Gastrocnemius medialis (tissue), 4 donors: ENCODE results near the gene IMPA2. TPM values are rescaled to one million over a fixed set of nuclear protein-coding genes. Genes with fewer than 3 reads are reported as not detected.
A peak's percentile ranks its signal among the peaks of the same experiment; 100 is the strongest.

Experiments used
- ATAC-seq, 2 donors: fragments of 150-250 bp; one replicate each; pipeline ENCODE4 v1.9.1; 2016
- DNase-seq, 2 donors: peaks; one replicate each; pipeline ENCODE4 v3.0.0-alpha.2; 2019
- H3K27ac ChIP-seq, 4 donors: fragments of 200-600 bp; sonication (generic); 1 replicate in 1 of 4; 2 replicates in 3 of 4; pipeline ENCODE4 v1.5.1; 2016 to 2018; ENCODE audit warnings: mild to moderate bottlenecking in 2 of 4, moderate library complexity in 1 of 4
- H3K27me3 ChIP-seq, 3 donors: fragments of 200-600 bp; sonication (generic) in 2 of 3; 1 replicate in 1 of 3; 2 replicates in 2 of 3; pipeline versions ENCODE4 v1.5.1 to v1.6.0; 2016 to 2019; ENCODE audit warnings: mild to moderate bottlenecking in 1 of 3, moderate library complexity in 1 of 3
- H3K36me3 ChIP-seq, 2 donors: fragments of 200-600 bp; sonication (generic) in 1 of 2; one replicate each; pipeline ENCODE4 v1.5.1; 2017 to 2018
- H3K4me1 ChIP-seq, 2 donors: fragments of 200-600 bp; sonication (generic) in 1 of 2; one replicate each; pipeline ENCODE4 v1.5.1; 2016 to 2017; ENCODE audit warnings: mild to moderate bottlenecking in 2 of 2
- H3K4me3 ChIP-seq, 4 donors: fragments of 200-600 bp; sonication (generic) in 3 of 4; 1 replicate in 1 of 4; 2 replicates in 3 of 4; pipeline ENCODE4 v1.5.1; 2016 to 2019; ENCODE audit warnings: mild to moderate bottlenecking in 2 of 4
- H3K9me3 ChIP-seq, 3 donors: fragments of 200-600 bp; sonication (generic) in 2 of 3; 1 replicate in 1 of 3; 2 replicates in 2 of 3; pipeline ENCODE4 v1.5.1; 2016 to 2019
- CTCF ChIP-seq, 5 experiments: fragments of 450-650 bp in 3 of 5; fragments of 200-600 bp in 2 of 5; sonication (generic) in 2 of 5; IDR thresholded peaks in 4 of 5; conservative IDR thresholded peaks in 1 of 5; 1 replicate in 4 of 5; 2 replicates in 1 of 5; pipeline ENCODE4 v1.5.1; 2016 to 2019; ENCODE audit warnings: antibody characterized with exemption in 5 of 5, mild to moderate bottlenecking in 3 of 5, moderate library complexity in 3 of 5
- POLR2A ChIP-seq, 2 donors: fragments of 450-650 bp; IDR thresholded peaks; one replicate each; pipeline ENCODE4 v1.6.1; 2017; ENCODE audit warnings: antibody characterized with exemption in 2 of 2, mild to moderate bottlenecking in 2 of 2, moderate library complexity in 2 of 2
- in situ Hi-C, 4 donors: fragments of 200-750 bp; cut with MboI; loops; one replicate each; pipeline versions ENCODE4 v1.15.0 to v1.8.0; 2017; ENCODE audit warnings: low sequenced_read_pairs in 4 of 4
- intact Hi-C: fragments of 100-400 bp; cut with DNase I; formaldehyde crosslinking; loops from one replicate; pipeline ENCODE4 v1.15.1; 2023; ENCODE audit warnings: low total_unique reads
- total RNA-seq, 4 donors: library from RNA; depleted of rRNA; stranded (reverse); fragments of >200 nt; gene quantifications; one replicate each; pipeline versions ENCODE4 v1.1.0 to v1.2.3, GENCODE V29; 2016

IMPA2 gene
- total RNA-seq, 4 donors from 2014 or later = 245 to 391 (median 274) TPM

GRCh38 chr18:11972371-11973174 lies 8.7 kb upstream of the IMPA2 start:
- intact Hi-C loops = no loop called here
- in situ Hi-C loops = no loop called here

GRCh38 chr18:11974741-11975325 lies 6.5 kb upstream of the IMPA2 start:
- no peak for DNase-seq
- TF ChIP-seq POLR2A (IDR thresholded peaks at IDR 0.05) (no peak), CTCF (IDR thresholded peaks at IDR 0.05 in 4 of 5, conservative IDR thresholded peaks at IDR 0.05 in 1 of 5) (no peak)
- in situ Hi-C loops = no loop called here
- no peak overlapping the region for H3K27ac ChIP-seq
- no peaks in the 10 kb centered on the region for H3K36me3 ChIP-seq
- H3K27me3 ChIP-seq = no peaks in the 10 kb centered on the region
- H3K9me3 ChIP-seq = no peaks in the 10 kb centered on the region
- no peak for ATAC-seq
- intact Hi-C loops = no loop called here
- H3K4me1 ChIP-seq = peaks cover 3 to 4% of the 10 kb centered on the region in 2 donors
- no peak overlapping the region for H3K4me3 ChIP-seq

More at GRCh38 chr18:11972371-11973174, 8.7 kb upstream of the IMPA2 start:
- no peaks in the 10 kb centered on the region for H3K4me1 ChIP-seq
- H3K36me3 ChIP-seq = no peaks in the 10 kb centered on the region
- no peak for TF ChIP-seq CTCF (IDR thresholded peaks at IDR 0.05 in 4 of 5, conservative IDR thresholded peaks at IDR 0.05 in 1 of 5)
- TF ChIP-seq POLR2A (IDR thresholded peaks at IDR 0.05) = no peak
- no peaks in the 10 kb centered on the region for H3K9me3 ChIP-seq
- no peak for ATAC-seq
- no peak overlapping the region for H3K4me3 ChIP-seq
- no peak for DNase-seq
- no peaks in the 10 kb centered on the region for H3K27me3 ChIP-seq
- H3K27ac ChIP-seq = no peak overlapping the region

GRCh38 chr18:11975723-11976122 lies 5.6 kb upstream of the IMPA2 start:
- Histone ChIP-seq H3K9me3 (no peaks in the 10 kb centered on the region), H3K27me3 (no peaks in the 10 kb centered on the region), H3K4me3 (no peak overlapping the region), H3K27ac (no peak overlapping the region), H3K36me3 (no peaks in the 10 kb centered on the region), H3K4me1 (peaks cover 6 to 7% of the 10 kb centered on the region in 2 donors)
- DNase-seq = no peak
- TF ChIP-seq POLR2A (IDR thresholded peaks at IDR 0.05) = no peak
- TF ChIP-seq CTCF (IDR thresholded peaks at IDR 0.05 in 4 of 5, conservative IDR thresholded peaks at IDR 0.05 in 1 of 5) = no peak
- intact Hi-C loops (no loop called here), in situ Hi-C loops (no loop called here)
- no peak for ATAC-seq

GRCh38 chr18:11976315-11977152 lies 4.8 kb upstream of the IMPA2 start:
- in situ Hi-C loops (no loop called here), intact Hi-C loops (no loop called here)
- H3K9me3 ChIP-seq = no peaks in the 10 kb centered on the region
- no peaks in the 10 kb centered on the region for H3K36me3 ChIP-seq
- no peak overlapping the region for H3K4me3 ChIP-seq
- TF ChIP-seq POLR2A (IDR thresholded peaks at IDR 0.05) = no peak
- no peak for TF ChIP-seq CTCF (IDR thresholded peaks at IDR 0.05 in 4 of 5, conservative IDR thresholded peaks at IDR 0.05 in 1 of 5)
- no peak for ATAC-seq
- no peaks in the 10 kb centered on the region for H3K27me3 ChIP-seq
- H3K4me1 ChIP-seq = peaks cover 6 to 7% of the 10 kb centered on the region in 2 donors
- H3K27ac ChIP-seq = peak overlapping the region in 1 of 4 donors; percentile 13
- no peak for DNase-seq
